HG02588 (cell line): ENCODE results near the gene MYBL2.

Experiments
- ATAC-seq: cut with Tn5 transposase; IDR thresholded peaks from one replicate; pipeline ENCODE4 v1.9.1; 2021; ENCODE audit warnings: mild to moderate bottlenecking, moderate library complexity; ENCODE audit not compliant: unreplicated experiment

MYBL2 gene

GRCh38 chr20:43721429-43722152, 54.7 kb downstream of the MYBL2 start:
- no peak for ATAC-seq

GRCh38 chr20:43722153-43722505, 55.2 kb downstream of the MYBL2 start:
- ATAC-seq, result no peak

GRCh38 chr20:43723186-43723585, 56.3 kb downstream of the MYBL2 start:
- no peak for ATAC-seq

- no peak for ATAC-seq
These were observed 56.8 kb downstream of the MYBL2 start for GRCh38 chr20:43723735-43724134.

GRCh38 chr20:43724383-43724782, 57.5 kb downstream of the MYBL2 start:
- ATAC-seq, result no peak

- ATAC-seq, result no peak
These were observed 58.8 kb downstream of the MYBL2 start for GRCh38 chr20:43725666-43726065.

- ATAC-seq, result no peak
These were observed 59.4 kb downstream of the MYBL2 start for GRCh38 chr20:43726333-43726732.

GRCh38 chr20:43726811-43727338, 60.0 kb downstream of the MYBL2 start, which contains the start of gene GTSF1L:
Gene GTSF1L (minus strand): TSS chr20:43727002. CDS start chr20:43726694, 308 bp downstream.
- ATAC-seq, result no peak

- peak; percentile 51 for ATAC-seq
These were observed 61.2 kb downstream of the MYBL2 start for GRCh38 chr20:43727980-43728590.

GRCh38 chr20:43728686-43729255, 61.9 kb downstream of the MYBL2 start:
- ATAC-seq, result no peak

- no peak for ATAC-seq
These were observed 64.6 kb downstream of the MYBL2 start for GRCh38 chr20:43731469-43731868.

GRCh38 chr20:43731927-43732326, 65.0 kb downstream of the MYBL2 start:
- no peak for ATAC-seq

- ATAC-seq, result no peak
These were observed 69.8 kb downstream of the MYBL2 start for GRCh38 chr20:43736588-43737158.

GRCh38 chr20:43737925-43738324, 71.0 kb downstream of the MYBL2 start:
- ATAC-seq, result no peak

GRCh38 chr20:43739148-43739749, 72.3 kb downstream of the MYBL2 start:
- ATAC-seq, result no peak

GRCh38 chr20:43740642-43741041, 73.7 kb downstream of the MYBL2 start:
- no peak for ATAC-seq

GRCh38 chr20:43744151-43744611, 77.3 kb downstream of the MYBL2 start:
- no peak for ATAC-seq

GRCh38 chr20:43744966-43745730, 78.2 kb downstream of the MYBL2 start:
- no peak for ATAC-seq

- ATAC-seq, result no peak
These were observed 79.6 kb downstream of the MYBL2 start for GRCh38 chr20:43746344-43747137.

- no peak for ATAC-seq
These were observed 81.4 kb downstream of the MYBL2 start for GRCh38 chr20:43748274-43748673.
